Measurements from ENCODE around the gene SPPL2B.
"Not testable (repeated sequence)": the region's sequence is repeated elsewhere in the genome, so short reads cannot be mapped to it uniquely, and the experiment has no call there.

The SPPL2B gene

GRCh38 chr19:2338055-2338615, 9.7 kb downstream of the SPPL2B start:
- DNase-seq (ENCODE audit: low read depth, low spot score): no peak

- no peak for DNase-seq (ENCODE audit: low read depth, low spot score)
Observed at GRCh38 chr19:2338751-2339643, 10.5 kb downstream of the SPPL2B start.

- DNase-seq (ENCODE audit: low read depth, low spot score): no peak
Observed at GRCh38 chr19:2339644-2340310, 11.3 kb downstream of the SPPL2B start.

GRCh38 chr19:2340496-2341243, 12.2 kb downstream of the SPPL2B start:
- no peak for DNase-seq (ENCODE audit: low read depth, low spot score)

GRCh38 chr19:2341244-2341751, 12.8 kb downstream of the SPPL2B start:
- no peak for DNase-seq (ENCODE audit: low read depth, low spot score)

GRCh38 chr19:2341982-2342381, 13.5 kb downstream of the SPPL2B start:
- no peak for DNase-seq (ENCODE audit: low read depth, low spot score)

GRCh38 chr19:2342656-2343288, 14.3 kb downstream of the SPPL2B start:
- DNase-seq (ENCODE audit: low read depth, low spot score): no peak

GRCh38 chr19:2343289-2343982, 15.0 kb downstream of the SPPL2B start:
- no peak for DNase-seq (ENCODE audit: low read depth, low spot score)

GRCh38 chr19:2344381-2344870, 15.9 kb downstream of the SPPL2B start:
- no peak for DNase-seq (ENCODE audit: low read depth, low spot score)

- no peak for DNase-seq (ENCODE audit: low read depth, low spot score)
Observed at GRCh38 chr19:2345076-2345475, 16.6 kb downstream of the SPPL2B start.

GRCh38 chr19:2345794-2346663, 17.5 kb downstream of the SPPL2B start:
- DNase-seq (ENCODE audit: low read depth, low spot score): no peak

- DNase-seq (ENCODE audit: low read depth, low spot score): not testable (repeated sequence)
Observed at GRCh38 chr19:2349818-2350217, 21.3 kb downstream of the SPPL2B start.

GRCh38 chr19:2350656-2351055, 22.2 kb downstream of the SPPL2B start:
- no peak for DNase-seq (ENCODE audit: low read depth, low spot score)

- no peak for DNase-seq (ENCODE audit: low read depth, low spot score)
Observed at GRCh38 chr19:2351591-2351990, 23.1 kb downstream of the SPPL2B start.

- DNase-seq (ENCODE audit: low read depth, low spot score): no peak
Observed at GRCh38 chr19:2352121-2352520, 23.6 kb downstream of the SPPL2B start.

GRCh38 chr19:2353159-2353886, 24.8 kb downstream of the SPPL2B start:
- no peak for DNase-seq (ENCODE audit: low read depth, low spot score)

- DNase-seq (ENCODE audit: low read depth, low spot score): no peak
Observed at GRCh38 chr19:2353887-2354592, 25.6 kb downstream of the SPPL2B start.

GRCh38 chr19:2354670-2355069, 26.2 kb downstream of the SPPL2B start:
- no peak for DNase-seq (ENCODE audit: low read depth, low spot score)
